CD4-positive, CD25-positive, alpha-beta regulatory T cell (primary cell): ENCODE results near the gene GOLGB1. TPM values are rescaled to one million over a fixed set of nuclear protein-coding genes. Genes with fewer than 3 reads are reported as not detected.
"Not testable (repeated sequence)": the region's sequence is repeated elsewhere in the genome, so short reads cannot be mapped to it uniquely, and the experiment has no call there.

ENCODE experiments used
- ATAC-seq, 2 donors: fragments of 150-1000 bp; cut with Tn5 transposase; one replicate each; pipeline ENCODE4 v1.10.0; 2021; ENCODE audit warnings: low read depth in 2 of 2, moderate number of reproducible peaks in 2 of 2, moderate library complexity in 1 of 2
- DNase-seq, 3 donors: peaks; one replicate each; pipeline versions ENCODE4 v3.0.0 to v3.0.0-alpha.2; 2012 to 2022; ENCODE audit warnings: mixed read lengths in 1 of 3
- H3K27ac ChIP-seq: one replicate; pipeline ENCODE4 v1.7.0; 2013; ENCODE audit warnings: mild to moderate bottlenecking, low read length; ENCODE audit not compliant: insufficient read depth, poor library complexity, severe bottlenecking
- H3K27me3 ChIP-seq: one replicate; pipeline ENCODE4 v1.7.0; 2013; ENCODE audit warnings: low read length; ENCODE audit not compliant: control insufficient read depth, insufficient read depth
- H3K36me3 ChIP-seq: one replicate; pipeline ENCODE4 v1.7.0; 2013; ENCODE audit warnings: mild to moderate bottlenecking, low read length, moderate library complexity; ENCODE audit not compliant: control insufficient read depth, insufficient read depth
- H3K4me1 ChIP-seq: 2 replicates; pipeline ENCODE4 v1.7.0; 2013; ENCODE audit warnings: mild to moderate bottlenecking, low read length; ENCODE audit not compliant: insufficient read depth, control insufficient read depth, poor library complexity, severe bottlenecking
- H3K4me3 ChIP-seq: one replicate; pipeline ENCODE4 v1.7.0; 2013; ENCODE audit warnings: low read depth, mild to moderate bottlenecking, low read length, moderate library complexity
- H3K9me3 ChIP-seq, 2 experiments: 1 replicate in 1 of 2; 2 replicates in 1 of 2; pipeline ENCODE4 v1.7.0; 2013; ENCODE audit warnings: low read length in 2 of 2, mild to moderate bottlenecking in 1 of 2, moderate library complexity in 1 of 2; ENCODE audit not compliant: control insufficient read depth in 2 of 2
- H3K27ac Mint-ChIP-seq, 3 donors: one replicate each; pipeline ENCODE4 v1.8.0; 2020 to 2022; ENCODE audit warnings: mild to moderate bottlenecking in 3 of 3, mixed read lengths in 3 of 3, moderate library complexity in 2 of 3
- H3K27me3 Mint-ChIP-seq: one replicate; pipeline ENCODE4 v1.8.0; 2022; ENCODE audit warnings: mild to moderate bottlenecking, mixed read lengths
- H3K36me3 Mint-ChIP-seq: one replicate; pipeline ENCODE4 v1.8.0; 2020; ENCODE audit warnings: mixed read lengths
- H3K4me1 Mint-ChIP-seq, 4 donors: one replicate each; pipeline ENCODE4 v1.8.0; 2020 to 2022; ENCODE audit warnings: mixed read lengths in 4 of 4, mild to moderate bottlenecking in 1 of 4
- H3K4me3 Mint-ChIP-seq, 4 donors: one replicate each; pipeline ENCODE4 v1.8.0; 2020 to 2022; ENCODE audit warnings: mild to moderate bottlenecking in 4 of 4, mixed read lengths in 4 of 4, moderate library complexity in 3 of 4
- H3K9me3 Mint-ChIP-seq, 7 donors: one replicate each; pipeline ENCODE4 v1.8.0; 2020 to 2022; ENCODE audit warnings: mixed read lengths in 7 of 7, mild to moderate bottlenecking in 3 of 7, moderate library complexity in 2 of 7
- polyA plus RNA-seq, 4 donors: library from polyadenylated mRNA; unstranded; fragments of 300-500 nt; fragmentation: Illumina TruSeq; gene quantifications; one replicate each; pipeline ENCODE4 v1.2.3, GENCODE V29; 2021
- total RNA-seq: library from RNA; stranded (reverse); gene quantifications from one replicate; pipeline ENCODE4 v1.2.3, GENCODE V29; 2022

The GOLGB1 gene
- total and polyA plus RNA-seq, 5 donors from 2014 or later: 3.2 to 51.7 (median 4.3) TPM

DNA sequence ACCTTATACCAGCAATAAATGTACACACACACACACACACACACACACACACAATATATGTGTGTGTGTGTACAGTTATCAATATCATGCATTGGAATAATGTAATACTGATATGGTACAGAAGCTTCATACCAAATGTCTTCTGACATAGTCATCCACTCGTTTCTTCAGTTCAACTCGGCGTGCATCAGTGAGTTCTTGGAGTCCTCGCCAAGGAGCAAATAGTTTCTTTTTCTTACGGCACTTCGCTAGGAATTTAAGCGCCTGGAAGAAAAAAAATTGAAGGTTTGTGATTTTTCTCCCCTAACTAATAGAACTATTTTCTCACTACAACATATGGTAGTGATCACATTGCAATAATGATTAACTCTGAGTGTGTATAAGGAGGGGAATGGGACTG lies 32.1 kb upstream of the GOLGB1 start:
- ATAC-seq: no peak
- H3K36me3 Mint-ChIP-seq: peaks cover 60% of the 10 kb centered on the region

DNA sequence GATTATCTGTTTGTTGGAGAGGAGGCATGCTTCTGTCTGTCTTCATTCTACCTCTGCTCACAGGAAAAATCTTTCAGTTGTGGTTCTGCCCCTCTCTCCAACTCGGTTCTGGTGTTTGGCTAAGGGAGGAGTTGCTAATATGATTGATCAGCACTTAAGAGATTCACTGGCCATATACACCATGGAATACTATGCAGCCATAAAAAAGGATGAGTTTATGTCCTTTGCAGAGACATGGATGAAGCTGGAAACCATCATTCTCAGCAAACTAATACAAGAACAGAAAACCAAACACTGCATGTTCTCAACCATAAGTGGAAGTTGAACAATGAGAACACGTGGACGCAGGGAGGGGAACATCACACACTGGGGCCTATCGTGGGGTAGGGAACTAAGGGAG lies 25.6 kb upstream of the GOLGB1 start:
- H3K27me3 ChIP-seq, H3K4me1 Mint-ChIP-seq, H3K9me3 ChIP-seq, DNase-seq, H3K4me3 Mint-ChIP-seq, H3K27me3 Mint-ChIP-seq, H3K27ac Mint-ChIP-seq, H3K4me3 ChIP-seq, H3K27ac ChIP-seq, H3K9me3 Mint-ChIP-seq, H3K4me1 ChIP-seq, ATAC-seq: not testable (repeated sequence)
- peaks cover 69% of the 10 kb centered on the region for H3K36me3 ChIP-seq
- H3K36me3 Mint-ChIP-seq: peaks cover 72% of the 10 kb centered on the region

More for the DNA sequence above, 32.1 kb upstream of the GOLGB1 start:
- Mint-ChIP-seq H3K27me3 (no peaks in the 10 kb centered on the region), H3K4me3 (no peak overlapping the region), H3K27ac (no peak overlapping the region), H3K9me3 (no peaks in the 10 kb centered on the region), H3K4me1 (no peaks in the 10 kb centered on the region)
- H3K4me3 ChIP-seq: no peak overlapping the region
- H3K27me3 ChIP-seq: no peaks in the 10 kb centered on the region
- peaks cover 55% of the 10 kb centered on the region for H3K36me3 ChIP-seq
- H3K9me3 ChIP-seq: no peaks in the 10 kb centered on the region
- no peak for DNase-seq
- no peaks in the 10 kb centered on the region for H3K4me1 ChIP-seq
- no peak overlapping the region for H3K27ac ChIP-seq

DNA sequence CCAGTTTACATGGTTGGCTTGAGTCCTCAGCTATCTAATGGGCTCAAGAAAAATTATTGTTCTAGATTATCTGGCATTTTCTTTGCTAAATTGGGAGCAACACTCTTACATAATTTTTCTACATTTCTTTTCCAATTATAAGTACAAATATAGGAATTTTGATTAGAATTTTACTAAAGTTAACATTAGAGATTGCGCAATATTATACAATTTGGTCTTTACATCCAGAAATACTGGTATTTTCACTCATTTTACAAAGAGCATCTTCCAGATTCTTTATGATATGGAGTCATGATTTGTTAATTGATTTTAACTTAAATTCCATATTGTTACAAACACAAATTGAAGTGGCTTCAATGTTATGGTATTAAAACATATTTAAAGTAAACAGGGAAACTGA lies 19.7 kb upstream of the GOLGB1 start:
- H3K36me3 ChIP-seq: peaks cover 37% of the 10 kb centered on the region
- Mint-ChIP-seq H3K27me3 (no peaks in the 10 kb centered on the region), H3K27ac (no peak overlapping the region), H3K9me3 (peaks cover 0 to 3% (median 0%) of the 10 kb centered on the region in 7 donors), H3K36me3 (peaks cover 43% of the 10 kb centered on the region), H3K4me1 (peaks cover 0 to 6% (median 0%) of the 10 kb centered on the region in 4 donors), H3K4me3 (no peak overlapping the region)
- DNase-seq (no peak), ATAC-seq (no peak)
- H3K27me3 ChIP-seq: no peaks in the 10 kb centered on the region
- no peaks in the 10 kb centered on the region for H3K4me1 ChIP-seq
- H3K4me3 ChIP-seq: no peak overlapping the region
- no peak overlapping the region for H3K27ac ChIP-seq
- no peaks in the 10 kb centered on the region for H3K9me3 ChIP-seq

DNA sequence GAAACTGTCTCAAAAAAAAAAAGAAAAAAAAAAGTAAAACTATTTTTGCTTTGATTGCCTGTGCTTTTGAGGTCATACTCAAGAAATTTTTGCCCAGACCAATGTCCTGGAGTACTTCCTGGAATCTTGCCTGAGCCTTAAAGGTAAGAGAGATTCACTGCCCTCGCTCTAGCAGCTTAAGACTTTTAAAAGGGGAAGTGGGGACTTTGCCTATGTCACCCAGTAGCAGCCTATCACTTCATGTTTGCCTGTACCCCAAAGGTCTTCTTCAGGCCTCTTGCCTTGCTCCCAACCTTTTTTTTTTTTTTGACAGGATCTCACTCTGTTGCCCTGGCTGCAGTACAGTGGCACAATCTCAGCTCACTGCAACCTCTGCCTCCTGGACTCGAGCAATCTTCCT lies 18.9 kb upstream of the GOLGB1 start:
- H3K4me1 Mint-ChIP-seq: peaks cover 0 to 2% (median 0%) of the 10 kb centered on the region in 4 donors
- Histone ChIP-seq H3K27ac (no peak overlapping the region), H3K27me3 (no peaks in the 10 kb centered on the region), H3K4me1 (no peaks in the 10 kb centered on the region), H3K36me3 (peaks cover 31% of the 10 kb centered on the region), H3K4me3 (no peak overlapping the region), H3K9me3 (no peaks in the 10 kb centered on the region)
- no peak overlapping the region for H3K27ac Mint-ChIP-seq
- peaks cover 0 to 3% (median 0%) of the 10 kb centered on the region in 7 donors for H3K9me3 Mint-ChIP-seq
- no peak for DNase-seq
- H3K36me3 Mint-ChIP-seq: peaks cover 35% of the 10 kb centered on the region
- H3K4me3 Mint-ChIP-seq: no peak overlapping the region
- no peak for ATAC-seq
- H3K27me3 Mint-ChIP-seq: no peaks in the 10 kb centered on the region

DNA sequence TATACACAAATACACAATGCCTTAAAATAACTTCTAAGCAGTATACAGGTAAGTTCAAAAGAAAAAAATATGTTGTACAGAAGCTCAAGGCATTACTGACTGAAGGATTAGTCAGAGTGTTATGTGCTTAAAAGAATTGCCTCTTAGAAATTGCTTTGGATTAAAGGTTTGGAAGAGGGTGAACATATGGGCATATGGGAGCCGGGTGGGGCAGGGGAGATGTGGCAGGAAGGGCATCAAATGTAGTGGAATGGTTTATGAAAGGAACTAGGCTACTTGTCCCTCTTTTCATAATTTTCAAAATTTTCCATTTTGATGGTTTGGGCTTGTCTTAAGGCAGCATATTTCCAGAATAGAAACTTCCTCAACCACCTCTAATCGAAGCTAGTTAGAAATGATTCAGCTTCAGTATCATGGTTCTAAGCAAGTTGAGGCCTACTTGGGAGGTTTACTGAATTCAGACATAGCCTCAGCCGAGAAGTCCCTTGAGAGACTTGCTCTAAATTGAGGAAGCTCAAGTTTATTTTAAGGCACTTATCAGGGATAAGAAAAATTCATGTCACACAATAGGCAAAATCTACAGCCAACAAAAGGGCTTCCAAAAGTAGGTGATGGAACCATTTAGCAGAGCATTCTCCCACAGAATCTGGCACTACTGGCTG lies 10.1 kb upstream of the GOLGB1 start:
- Mint-ChIP-seq H3K36me3 (no peaks in the 10 kb centered on the region), H3K27me3 (peaks cover 21% of the 10 kb centered on the region), H3K27ac (no peak overlapping the region), H3K4me1 (no peaks in the 10 kb centered on the region), H3K4me3 (no peak overlapping the region), H3K9me3 (peaks cover 0 to 1% (median 0%) of the 10 kb centered on the region in 7 donors)
- Histone ChIP-seq H3K36me3 (no peaks in the 10 kb centered on the region), H3K9me3 (no peaks in the 10 kb centered on the region), H3K4me1 (no peaks in the 10 kb centered on the region), H3K27me3 (no peaks in the 10 kb centered on the region), H3K27ac (no peak overlapping the region), H3K4me3 (no peak overlapping the region)
- no peak for ATAC-seq
- no peak for DNase-seq

DNA sequence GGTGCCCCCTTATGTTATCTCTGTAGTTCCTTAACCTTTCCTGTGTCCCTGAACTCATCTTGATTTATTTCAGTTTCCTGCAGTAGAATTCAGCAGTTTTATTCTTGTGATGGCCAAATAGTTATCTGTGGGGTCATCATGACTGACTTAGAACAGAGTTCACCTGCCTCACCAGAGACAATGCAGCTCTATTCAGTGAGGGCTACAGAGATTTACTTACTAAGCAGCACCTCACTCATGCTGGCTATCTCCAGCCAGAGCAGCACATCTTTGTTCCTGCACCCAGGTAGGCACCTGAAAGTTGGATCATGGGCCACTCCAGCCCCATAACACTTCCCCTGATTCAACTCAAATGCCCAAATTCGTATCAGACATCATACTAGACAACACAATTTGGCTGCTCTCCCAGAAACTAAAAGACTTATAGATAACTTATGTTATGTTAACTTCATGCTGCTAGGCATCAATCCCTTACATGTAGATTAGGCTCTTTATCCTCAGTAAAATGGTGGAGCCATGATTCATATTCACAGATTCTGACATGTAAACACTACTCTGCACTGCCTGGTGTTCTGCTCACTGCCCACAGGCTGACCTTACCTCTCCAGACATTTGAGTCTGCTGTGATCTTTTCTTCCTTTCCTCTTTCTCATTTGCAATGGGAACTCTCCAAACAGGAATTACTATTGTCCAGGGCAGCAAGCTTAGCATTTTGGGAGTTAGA lies 9.3 kb upstream of the GOLGB1 start:
- DNase-seq (no peak), ATAC-seq (no peak)
- Histone ChIP-seq H3K27ac (no peak overlapping the region), H3K36me3 (no peaks in the 10 kb centered on the region), H3K4me1 (no peaks in the 10 kb centered on the region), H3K9me3 (no peaks in the 10 kb centered on the region), H3K27me3 (no peaks in the 10 kb centered on the region), H3K4me3 (no peak overlapping the region)
- no peak overlapping the region for H3K27ac Mint-ChIP-seq
- peaks cover 24% of the 10 kb centered on the region for H3K27me3 Mint-ChIP-seq
- no peaks in the 10 kb centered on the region for H3K36me3 Mint-ChIP-seq
- H3K4me3 Mint-ChIP-seq: no peak overlapping the region
- peaks cover 0 to 1% (median 0%) of the 10 kb centered on the region in 7 donors for H3K9me3 Mint-ChIP-seq
- H3K4me1 Mint-ChIP-seq: no peaks in the 10 kb centered on the region

DNA sequence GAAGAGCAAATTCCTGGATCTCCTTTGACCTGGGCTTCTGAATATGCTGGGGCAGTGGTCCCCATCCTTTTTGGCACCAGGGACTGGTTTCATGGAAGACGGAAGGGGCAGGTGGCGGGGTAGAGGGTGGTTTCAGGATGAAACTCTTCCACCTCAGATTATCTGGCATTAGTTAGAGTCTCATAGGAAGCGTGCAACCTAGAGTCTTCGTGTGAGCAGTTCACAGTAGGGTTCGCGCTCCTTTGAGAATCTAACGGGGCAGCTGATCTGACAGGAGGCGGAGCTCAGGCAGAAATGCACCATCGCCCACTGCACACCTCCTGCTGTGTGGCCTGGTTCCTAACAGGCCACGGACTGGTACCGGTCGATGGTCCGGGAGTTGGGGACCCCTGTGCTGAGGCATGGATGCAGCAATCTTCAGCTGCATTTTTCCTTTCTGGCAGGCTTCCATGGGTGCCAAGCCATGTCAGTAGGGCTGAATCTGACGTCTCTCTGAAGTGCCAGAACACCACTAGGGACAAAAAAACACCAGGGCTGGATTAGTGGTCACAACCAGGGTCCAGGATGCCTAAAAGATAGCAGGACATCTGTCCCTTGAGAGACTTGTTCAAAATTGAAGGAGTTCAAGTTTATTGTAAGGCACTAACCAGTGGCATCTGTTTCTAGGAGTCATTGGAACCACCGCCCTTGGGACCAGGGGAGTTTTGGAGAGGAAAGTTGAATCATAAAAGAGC lies 8.4 kb upstream of the GOLGB1 start:
- Mint-ChIP-seq H3K36me3 (no peaks in the 10 kb centered on the region), H3K27ac (no peak overlapping the region), H3K9me3 (no peaks in the 10 kb centered on the region), H3K27me3 (peaks cover 22% of the 10 kb centered on the region), H3K4me3 (no peak overlapping the region), H3K4me1 (no peaks in the 10 kb centered on the region)
- no peaks in the 10 kb centered on the region for H3K36me3 ChIP-seq
- peaks cover 2% of the 10 kb centered on the region for H3K27me3 ChIP-seq
- H3K9me3 ChIP-seq: no peaks in the 10 kb centered on the region
- no peak for DNase-seq
- ATAC-seq: no peak
- H3K4me3 ChIP-seq: no peak overlapping the region
- no peak overlapping the region for H3K27ac ChIP-seq
- no peaks in the 10 kb centered on the region for H3K4me1 ChIP-seq
